CD4-positive, alpha-beta T cell (primary cell): ENCODE measurements around the gene MPV17L. TPM values are rescaled to one million over a fixed set of nuclear protein-coding genes. Genes with fewer than 3 reads are reported as not detected.
"Not testable (repeated sequence)": the region's sequence is repeated elsewhere in the genome, so short reads cannot be mapped to it uniquely, and the experiment has no call there.

Source experiments
- ATAC-seq: fragments of 200-7000 bp; cut with Tn5 transposase; one replicate; pipeline ENCODE4 v1.10.0; 2022; ENCODE audit warnings: mild to moderate bottlenecking; ENCODE audit not compliant: poor library complexity
- CTCF ChIA-PET: fragments of 350-600 bp; sonication (Branson Sonifier 250); formaldehyde crosslinking; loops from one replicate; lab custom pipeline; 2021; ENCODE audit warnings: antibody characterized with exemption, inconsistent platforms; lab: Charles Lee
- POLR2A ChIA-PET: fragments of 350-600 bp; sonication (Branson Sonifier 250); formaldehyde crosslinking; loops from one replicate; lab custom pipeline; 2021; ENCODE audit warnings: antibody characterized with exemption, inconsistent platforms; lab: Charles Lee
- DNase-seq, 14 experiments: peaks; one replicate each; pipeline ENCODE4 v3.0.0-alpha.2; 2013 to 2020; ENCODE audit warnings: mixed read lengths in 2 of 14
- H3K27ac ChIP-seq, 2 donors: one replicate each; pipeline versions ENCODE4 v1.5.1 to v1.7.0; 2013; ENCODE audit warnings: low read length in 2 of 2, low read depth in 1 of 2, mild to moderate bottlenecking in 1 of 2
- H3K27me3 ChIP-seq, 2 experiments: 1 replicate in 1 of 2; 2 replicates in 1 of 2; pipeline versions ENCODE4 v1.6.1 to v1.7.0; 2013; ENCODE audit warnings: low read length in 2 of 2, control low read depth in 1 of 2, mild to moderate bottlenecking in 1 of 2, moderate library complexity in 1 of 2; ENCODE audit not compliant: insufficient read depth in 2 of 2, control insufficient read depth in 1 of 2
- H3K36me3 ChIP-seq: one replicate; pipeline ENCODE4 v1.6.1; 2013; ENCODE audit warnings: low read length, control low read depth; ENCODE audit not compliant: insufficient read depth
- H3K4me1 ChIP-seq: one replicate; pipeline ENCODE4 v1.6.1; 2013; ENCODE audit warnings: low read length, control low read depth; ENCODE audit not compliant: insufficient read depth
- H3K4me3 ChIP-seq: one replicate; pipeline ENCODE4 v1.5.1; 2013; ENCODE audit warnings: mild to moderate bottlenecking, low read length, moderate library complexity
- H3K9me3 ChIP-seq, 2 experiments: 1 replicate in 1 of 2; 2 replicates in 1 of 2; pipeline versions ENCODE4 v1.6.1 to v1.7.0; 2013; ENCODE audit warnings: low read length in 2 of 2, mild to moderate bottlenecking in 2 of 2, control low read depth in 1 of 2, moderate library complexity in 1 of 2; ENCODE audit not compliant: control insufficient read depth in 1 of 2, insufficient read depth in 1 of 2
- H3K27ac Mint-ChIP-seq: one replicate; pipeline ENCODE4 v1.8.0; 2020; ENCODE audit warnings: mixed read lengths
- H3K27me3 Mint-ChIP-seq: one replicate; pipeline ENCODE4 v1.8.0; 2021; ENCODE audit warnings: mixed read lengths
- H3K36me3 Mint-ChIP-seq: one replicate; pipeline ENCODE4 v1.8.0; 2021; ENCODE audit warnings: low read depth, mixed read lengths
- H3K4me1 Mint-ChIP-seq: one replicate; pipeline ENCODE4 v1.8.0; 2021; ENCODE audit warnings: low read depth, mixed read lengths
- H3K4me3 Mint-ChIP-seq: one replicate; pipeline ENCODE4 v1.8.0; 2020; ENCODE audit warnings: mild to moderate bottlenecking, mixed read lengths
- H3K9me3 Mint-ChIP-seq: one replicate; pipeline ENCODE4 v1.8.0; 2020; ENCODE audit warnings: mixed read lengths
- CTCF ChIP-seq: fragments of 200-600 bp; IDR thresholded peaks from one replicate; pipeline ENCODE4 v1.8.0; 2022; ENCODE audit warnings: antibody characterized with exemption, mild to moderate bottlenecking
- intact Hi-C, 2 experiments: fragments of 100-400 bp; cut with DNase I in 1 of 2; cut with micrococcal nuclease in 1 of 2; formaldehyde crosslinking; loops; one replicate each; pipeline versions ENCODE4 v1.15.1 to v1.9.0; 2023 to 2025; cut with DNase I, micrococcal nuclease
- total RNA-seq, 174 experiments: library from RNA in 2 of 174; stranded (reverse) in 2 of 174; gene quantifications; one replicate each; pipeline ENCODE4 v1.2.3 and lab custom pipeline; 2021 to 2026

MPV17L gene
- total RNA-seq, 2 experiments from 2014 or later: not detected

GRCh38 chr16:15401972-15402371, 6.4 kb downstream of the MPV17L start:
- TF ChIP-seq CTCF: no peak
- Histone ChIP-seq H3K4me1 (no peaks in the 10 kb centered on the region), H3K9me3 (no peaks in the 10 kb centered on the region), H3K36me3 (no peaks in the 10 kb centered on the region), H3K27me3 (peaks cover 0 to 6% of the 10 kb centered on the region in 2 experiments), H3K4me3 (no peak overlapping the region), H3K27ac (no peak overlapping the region)
- H3K36me3 Mint-ChIP-seq: no peaks in the 10 kb centered on the region
- ATAC-seq (no peak), DNase-seq (no peak)
- ChIA-PET CTCF (no interaction called here), POLR2A (no interaction called here)
- H3K9me3 Mint-ChIP-seq: no peaks in the 10 kb centered on the region
- H3K4me1 Mint-ChIP-seq: no peaks in the 10 kb centered on the region
- H3K27ac Mint-ChIP-seq: no peak overlapping the region
- peaks cover 20% of the 10 kb centered on the region for H3K27me3 Mint-ChIP-seq
- intact Hi-C loops: no loop called here
- H3K4me3 Mint-ChIP-seq: no peak overlapping the region

GRCh38 chr16:15403392-15403995, 7.9 kb downstream of the MPV17L start:
- POLR2A ChIA-PET: no interaction called here
- ATAC-seq: no peak
- no peak overlapping the region for H3K4me3 Mint-ChIP-seq

GRCh38 chr16:15404091-15404490, 8.5 kb downstream of the MPV17L start:
- CTCF ChIA-PET, intact Hi-C loops, H3K36me3 ChIP-seq, H3K4me1 Mint-ChIP-seq, H3K4me1 ChIP-seq, H3K27me3 Mint-ChIP-seq, ATAC-seq, H3K27ac Mint-ChIP-seq, H3K36me3 Mint-ChIP-seq, H3K4me3 Mint-ChIP-seq, POLR2A ChIA-PET, H3K4me3 ChIP-seq, H3K27ac ChIP-seq, DNase-seq, H3K27me3 ChIP-seq, H3K9me3 Mint-ChIP-seq, H3K9me3 ChIP-seq: not testable (repeated sequence)

More at GRCh38 chr16:15403392-15403995, 7.9 kb downstream of the MPV17L start:
- no peaks in the 10 kb centered on the region for H3K9me3 ChIP-seq
- H3K36me3 ChIP-seq: no peaks in the 10 kb centered on the region
- H3K4me1 Mint-ChIP-seq: no peaks in the 10 kb centered on the region
- peaks cover 8% of the 10 kb centered on the region for H3K27me3 Mint-ChIP-seq
- H3K4me3 ChIP-seq: no peak overlapping the region
- DNase-seq: no peak
- H3K4me1 ChIP-seq: no peaks in the 10 kb centered on the region
- no peak for TF ChIP-seq CTCF
- H3K36me3 Mint-ChIP-seq: no peaks in the 10 kb centered on the region
- intact Hi-C loops: no loop called here
- no peaks in the 10 kb centered on the region for H3K27me3 ChIP-seq
- H3K27ac ChIP-seq: no peak overlapping the region
- CTCF ChIA-PET: no interaction called here
- H3K9me3 Mint-ChIP-seq: no peaks in the 10 kb centered on the region
- H3K27ac Mint-ChIP-seq: no peak overlapping the region

- DNase-seq: no peak
- no peaks in the 10 kb centered on the region for H3K36me3 ChIP-seq
- POLR2A ChIA-PET: no interaction called here
- H3K27ac ChIP-seq: no peak overlapping the region
- ATAC-seq: no peak
- CTCF ChIA-PET: no interaction called here
- H3K4me3 Mint-ChIP-seq: no peak overlapping the region
- no peaks in the 10 kb centered on the region for H3K27me3 ChIP-seq
- no peaks in the 10 kb centered on the region for H3K36me3 Mint-ChIP-seq
- H3K4me1 ChIP-seq: no peaks in the 10 kb centered on the region
- H3K4me1 Mint-ChIP-seq: no peaks in the 10 kb centered on the region
- no peak overlapping the region for H3K4me3 ChIP-seq
- no peaks in the 10 kb centered on the region for H3K9me3 ChIP-seq
- intact Hi-C loops: no loop called here
- H3K27me3 Mint-ChIP-seq: no peaks in the 10 kb centered on the region
- TF ChIP-seq CTCF: no peak
- H3K9me3 Mint-ChIP-seq: no peaks in the 10 kb centered on the region
- H3K27ac Mint-ChIP-seq: no peak overlapping the region
Measured at GRCh38 chr16:15404792-15405191, 9.2 kb downstream of the MPV17L start.

GRCh38 chr16:15407756-15408155, 12.2 kb downstream of the MPV17L start:
- H3K27me3 ChIP-seq, H3K36me3 Mint-ChIP-seq, intact Hi-C loops, DNase-seq, H3K27ac Mint-ChIP-seq, CTCF ChIA-PET, H3K27ac ChIP-seq, H3K4me3 Mint-ChIP-seq, H3K4me1 Mint-ChIP-seq, H3K9me3 ChIP-seq, H3K27me3 Mint-ChIP-seq, H3K4me1 ChIP-seq, H3K36me3 ChIP-seq, H3K9me3 Mint-ChIP-seq, H3K4me3 ChIP-seq, ATAC-seq, POLR2A ChIA-PET: not testable (repeated sequence)
